Right renal pelvis (tissue), 4 donors: ENCODE results near the gene IRF6. TPM values are rescaled to one million over a fixed set of nuclear protein-coding genes. Genes with fewer than 3 reads are reported as not detected.

Experiments
- DNase-seq, 4 donors: peaks; one replicate each; pipeline ENCODE4 v3.0.0-alpha.2; 2013; ENCODE audit warnings: low read depth in 4 of 4, low spot score in 3 of 4, missing footprints in 1 of 4
- polyA plus RNA-seq, 4 donors: library from polyadenylated mRNA; unstranded; fragments of 120-200 nt; gene quantifications; one replicate each; pipeline ENCODE4 v1.2.1, GENCODE V29; 2013; ENCODE audit not compliant: insufficient read length in 4 of 4

The IRF6 gene
- polyA plus RNA-seq, 4 donors: 17.1 to 23.7 (median 20.4) TPM

GRCh38 chr1:209766051-209766450, 39.9 kb downstream of the IRF6 start:
- no peak for DNase-seq

- DNase-seq: no peak
Measured at GRCh38 chr1:209761011-209761635, 44.8 kb downstream of the IRF6 start.

GRCh38 chr1:209759829-209760359, 46.0 kb downstream of the IRF6 start:
- DNase-seq: no peak

GRCh38 chr1:209758400-209758799, 47.5 kb downstream of the IRF6 start:
- no peak for DNase-seq

GRCh38 chr1:209756615-209757445, 49.1 kb downstream of the IRF6 start:
- DNase-seq: no peak

- no peak for DNase-seq
Measured at GRCh38 chr1:209755926-209756614, 49.9 kb downstream of the IRF6 start, which contains the start of gene TRAF3IP3. Gene TRAF3IP3 (plus strand): TSS chr1:209756053. CDS start chr1:209760040, 3,987 bp downstream.

GRCh38 chr1:209755256-209755655, 50.7 kb downstream of the IRF6 start:
- DNase-seq: no peak

- DNase-seq: no peak
Measured at GRCh38 chr1:209752890-209753289, 53.1 kb downstream of the IRF6 start.

- no peak for DNase-seq
Measured at GRCh38 chr1:209751627-209752231, 54.2 kb downstream of the IRF6 start.

- DNase-seq: no peak
Measured at GRCh38 chr1:209749670-209750323, 56.1 kb downstream of the IRF6 start.

GRCh38 chr1:209749205-209749604, 56.7 kb downstream of the IRF6 start:
- no peak for DNase-seq

- DNase-seq: no peak
Measured at GRCh38 chr1:209748620-209749019, 57.3 kb downstream of the IRF6 start.

- DNase-seq: peak; percentile 60 to 71 (median 70)
Measured at GRCh38 chr1:209747580-209748262, 58.2 kb downstream of the IRF6 start.

GRCh38 chr1:209746451-209747165, 59.3 kb downstream of the IRF6 start:
- DNase-seq: no peak

- no peak for DNase-seq
Measured at GRCh38 chr1:209743145-209743482, 62.8 kb downstream of the IRF6 start.

GRCh38 chr1:209742409-209743144, 63.4 kb downstream of the IRF6 start:
- no peak for DNase-seq

GRCh38 chr1:209741889-209742288, 64.1 kb downstream of the IRF6 start:
- no peak for DNase-seq

- no peak for DNase-seq
Measured at GRCh38 chr1:209741193-209741592, 64.7 kb downstream of the IRF6 start.
